Stimulated activated memory B cell treated with anti-CD40 and anti-IgM and Interleukin-4, amounts not matched to agents 10 μg/mL and 1 μg/mL and 100 μg/mL, for 72 hours (primary cell): ENCODE results near the gene CLN3.
"Not testable (repeated sequence)": the region's sequence is repeated elsewhere in the genome, so short reads cannot be mapped to it uniquely, and the experiment has no call there.

Experiments used
- ATAC-seq: fragments of 150-1000 bp; cut with Tn5 transposase; 2 replicates; pipeline ENCODE4 v1.10.0; 2021
- H3K27ac Mint-ChIP-seq: one replicate; pipeline ENCODE4 v1.8.0; 2022; ENCODE audit warnings: mild to moderate bottlenecking, mixed read lengths
- H3K27me3 Mint-ChIP-seq: one replicate; pipeline ENCODE4 v1.8.0; 2022; ENCODE audit warnings: mixed read lengths
- H3K36me3 Mint-ChIP-seq: one replicate; pipeline ENCODE4 v1.8.0; 2022; ENCODE audit warnings: mixed read lengths
- H3K4me1 Mint-ChIP-seq: one replicate; pipeline ENCODE4 v1.8.0; 2022; ENCODE audit warnings: mixed read lengths
- H3K4me3 Mint-ChIP-seq: one replicate; pipeline ENCODE4 v1.8.0; 2022; ENCODE audit warnings: mild to moderate bottlenecking, moderate library complexity, mixed read lengths
- H3K9me3 Mint-ChIP-seq: one replicate; pipeline ENCODE4 v1.8.0; 2022; ENCODE audit warnings: mixed read lengths

The CLN3 gene

DNA sequence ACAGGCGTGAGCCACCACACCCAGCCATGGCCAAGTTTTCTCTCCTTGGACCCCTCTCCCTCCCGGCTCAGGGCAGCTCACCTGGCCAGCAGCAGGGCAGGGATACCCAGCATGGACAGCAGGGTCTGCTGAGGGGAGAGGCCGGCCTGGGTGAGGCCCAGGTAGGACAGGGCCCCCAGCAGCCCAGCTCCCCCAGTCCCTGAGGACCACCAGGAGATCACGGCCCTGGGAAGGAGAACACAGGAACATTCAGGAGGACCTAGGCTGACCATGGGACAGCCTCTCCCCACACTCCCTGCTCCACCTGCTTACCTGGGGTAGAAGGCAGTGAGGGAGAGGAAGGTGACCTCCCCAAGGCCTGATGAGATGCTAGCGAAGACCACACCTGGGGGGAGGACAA lies 5.6 kb downstream of the CLN3 start:
- Mint-ChIP-seq H3K4me1 (peaks cover 18% of the 10 kb centered on the region), H3K9me3 (no peaks in the 10 kb centered on the region), H3K4me3 (no peak overlapping the region), H3K27me3 (no peaks in the 10 kb centered on the region), H3K27ac (no peak overlapping the region), H3K36me3 (peaks cover 63% of the 10 kb centered on the region)
- ATAC-seq, result no peak

DNA sequence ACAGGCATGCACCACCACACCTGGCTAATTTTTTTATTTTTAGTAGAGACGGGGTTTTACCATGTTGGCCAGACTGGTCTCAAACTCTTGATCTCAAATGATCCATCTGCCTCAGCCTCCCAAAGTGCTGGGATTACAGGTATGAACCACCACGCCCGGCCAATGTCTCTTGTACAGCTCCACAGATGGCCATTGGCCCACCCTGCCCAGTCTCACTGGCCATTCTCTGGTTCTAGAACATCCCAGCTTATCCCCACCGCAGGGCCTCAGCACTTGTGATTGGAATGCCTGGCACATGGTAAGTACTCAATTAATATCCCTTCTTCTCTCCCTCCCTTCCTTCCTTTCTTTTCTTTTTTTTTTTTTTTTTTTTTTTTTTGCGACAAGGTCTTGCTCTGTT lies 8.5 kb downstream of the CLN3 start:
- Mint-ChIP-seq H3K27ac (peak overlapping the region; percentile 50), H3K36me3 (peaks cover 68% of the 10 kb centered on the region)
- not testable (repeated sequence) for H3K4me3 Mint-ChIP-seq

DNA sequence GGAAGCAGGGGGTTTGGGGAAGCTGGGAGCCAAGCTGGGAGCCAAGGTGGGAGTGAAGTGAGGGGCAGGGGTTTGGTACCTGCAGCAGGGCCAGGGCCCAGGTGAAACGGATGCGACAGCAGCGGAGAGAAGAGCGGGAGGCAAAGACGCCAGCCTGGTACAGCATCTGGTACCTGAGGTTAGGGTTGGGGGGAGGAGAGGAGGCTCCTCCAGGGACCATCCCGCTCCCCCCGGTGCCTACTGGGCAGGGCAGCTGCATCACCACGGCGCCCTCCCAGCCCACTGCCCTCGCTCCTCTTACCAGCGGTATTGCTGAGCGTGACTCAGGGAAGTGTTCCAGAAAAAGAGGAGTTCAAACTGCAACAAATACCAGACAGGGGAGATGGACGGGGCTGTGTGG lies 9.8 kb downstream of the CLN3 start:
- no peaks in the 10 kb centered on the region for H3K27me3 Mint-ChIP-seq
- H3K27ac Mint-ChIP-seq, result no peak overlapping the region
- no peak overlapping the region for H3K4me3 Mint-ChIP-seq
- H3K36me3 Mint-ChIP-seq, result peaks cover 71% of the 10 kb centered on the region
- H3K4me1 Mint-ChIP-seq, result peaks cover 2% of the 10 kb centered on the region
- H3K9me3 Mint-ChIP-seq, result no peaks in the 10 kb centered on the region
- ATAC-seq, result no peak

More for the DNA sequence above, 8.5 kb downstream of the CLN3 start:
- H3K9me3 Mint-ChIP-seq, ATAC-seq, H3K27me3 Mint-ChIP-seq, H3K4me1 Mint-ChIP-seq: not testable (repeated sequence)

DNA sequence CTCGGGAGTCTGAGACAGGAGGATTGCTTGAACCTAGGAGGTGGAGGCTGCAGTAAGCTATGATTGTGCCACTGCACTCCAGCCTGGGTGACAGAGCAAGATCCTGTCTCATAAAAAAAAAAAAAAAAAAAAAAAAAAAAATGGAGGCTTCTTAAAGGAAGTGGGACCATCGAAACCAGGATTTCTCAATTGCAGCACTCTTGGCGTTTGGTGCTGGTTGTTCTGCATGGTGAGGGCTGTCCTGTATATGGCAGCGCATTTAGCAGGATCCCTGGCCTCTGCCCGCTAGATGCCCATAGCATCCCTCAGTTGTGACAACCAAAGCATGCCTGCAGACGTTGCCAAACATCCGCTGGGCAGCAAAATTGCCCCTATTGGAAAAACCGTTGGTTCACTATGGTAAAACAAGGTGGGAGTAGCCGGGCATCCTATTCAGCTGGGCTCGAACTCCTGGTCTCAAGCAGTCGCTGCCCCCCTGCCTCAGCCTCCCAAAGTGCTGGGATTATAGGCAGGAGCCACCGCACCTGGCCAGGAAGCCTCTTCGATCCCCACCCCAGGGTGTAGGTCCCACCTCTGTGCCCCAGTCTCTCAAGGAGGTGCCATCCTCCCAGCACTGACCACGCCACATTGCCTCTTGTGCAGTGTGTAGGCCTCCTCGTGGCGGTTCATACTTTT lies 13.2 kb downstream of the CLN3 start:
- H3K4me1 Mint-ChIP-seq, result peaks cover 5% of the 10 kb centered on the region
- H3K27ac Mint-ChIP-seq, result no peak overlapping the region
- H3K27me3 Mint-ChIP-seq, result no peaks in the 10 kb centered on the region
- ATAC-seq, result no peak
- H3K9me3 Mint-ChIP-seq, result no peaks in the 10 kb centered on the region
- H3K4me3 Mint-ChIP-seq, result no peak overlapping the region
- H3K36me3 Mint-ChIP-seq, result peaks cover 70% of the 10 kb centered on the region

DNA sequence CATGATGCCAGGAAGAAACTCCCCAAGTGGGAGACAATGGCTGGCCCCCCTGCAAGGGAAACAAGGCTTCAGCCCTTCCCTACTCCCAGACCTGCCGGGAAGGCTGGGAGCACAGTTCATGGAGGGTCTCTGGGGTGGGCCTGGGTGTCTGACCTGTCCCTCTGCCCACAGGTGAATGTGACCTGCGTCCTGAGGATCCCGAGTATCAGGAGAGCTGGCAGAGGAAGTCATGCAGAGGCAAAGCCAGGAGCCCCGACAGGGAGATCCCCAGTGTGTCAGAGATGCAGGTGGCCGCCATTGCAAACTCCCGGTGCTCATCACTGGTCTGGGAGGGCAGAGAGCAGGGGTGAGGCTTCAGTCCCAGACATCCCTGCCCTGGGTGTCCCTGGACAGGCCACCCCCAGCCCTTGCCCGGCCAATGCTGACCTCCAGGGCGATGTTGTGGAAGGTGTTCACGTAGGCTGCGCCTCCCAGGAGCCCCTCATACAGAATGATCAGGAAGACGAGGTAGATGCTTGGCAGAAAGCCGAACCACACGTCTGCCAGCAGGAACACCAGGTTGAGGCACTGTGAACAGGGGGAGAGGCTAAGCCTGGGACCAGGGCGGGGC lies 14.5 kb downstream of the CLN3 start:
- no peaks in the 10 kb centered on the region for H3K27me3 Mint-ChIP-seq
- ATAC-seq, result no peak
- no peak overlapping the region for H3K27ac Mint-ChIP-seq
- no peaks in the 10 kb centered on the region for H3K9me3 Mint-ChIP-seq
- H3K4me1 Mint-ChIP-seq, result peaks cover 11% of the 10 kb centered on the region
- peaks cover 66% of the 10 kb centered on the region for H3K36me3 Mint-ChIP-seq
- H3K4me3 Mint-ChIP-seq, result no peak overlapping the region

DNA sequence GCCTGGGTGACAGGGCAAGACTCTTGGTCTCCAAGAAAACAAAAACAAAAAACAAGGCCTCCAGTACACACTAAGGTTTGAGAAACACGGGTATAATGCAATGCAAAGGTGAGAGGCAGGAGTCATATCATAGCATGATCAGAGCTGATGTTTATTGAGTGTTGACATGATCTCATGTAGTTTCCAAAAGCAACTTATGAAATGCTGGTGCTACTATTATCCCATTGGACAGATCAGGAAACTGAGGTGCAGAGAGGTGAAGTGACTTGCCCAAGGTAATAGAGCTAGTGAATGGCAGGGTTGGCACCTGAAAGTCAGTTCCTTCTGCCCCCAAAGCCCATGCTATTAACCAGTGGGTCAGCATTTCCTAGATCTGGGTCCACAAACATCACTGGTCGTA lies 16.7 kb downstream of the CLN3 start:
- Mint-ChIP-seq H3K9me3 (no peaks in the 10 kb centered on the region), H3K36me3 (peaks cover 51% of the 10 kb centered on the region), H3K27me3 (no peaks in the 10 kb centered on the region), H3K27ac (no peak overlapping the region), H3K4me1 (peaks cover 11% of the 10 kb centered on the region), H3K4me3 (no peak overlapping the region)
- ATAC-seq, result no peak

DNA sequence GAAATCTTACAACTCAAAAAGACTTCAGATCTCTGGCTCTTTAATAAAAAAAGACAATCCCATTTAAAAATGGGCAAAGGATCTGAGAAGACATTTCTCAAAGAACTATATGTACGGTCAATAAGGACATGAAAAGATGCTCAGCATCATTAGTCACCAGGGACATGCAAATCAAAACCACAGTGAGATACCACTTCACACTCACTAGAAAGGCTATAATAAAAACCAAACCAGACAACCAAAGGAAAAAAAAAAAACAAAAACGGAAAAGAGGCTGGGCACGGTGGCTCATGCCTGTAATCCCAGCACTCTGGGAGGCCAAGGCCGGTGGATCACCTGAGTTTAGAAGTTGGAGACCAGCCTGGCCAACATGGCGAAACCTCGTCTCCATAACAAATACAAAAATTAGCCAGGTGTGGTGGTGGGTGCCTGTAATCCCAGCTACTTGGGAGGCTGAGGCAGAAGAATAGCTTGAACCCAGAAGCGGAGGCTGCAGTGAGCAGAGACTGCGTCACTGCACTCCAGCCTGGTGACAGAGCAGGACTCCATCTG lies 18.1 kb downstream of the CLN3 start:
- H3K4me1 Mint-ChIP-seq, result peaks cover 11% of the 10 kb centered on the region
- H3K27me3 Mint-ChIP-seq, result no peaks in the 10 kb centered on the region
- H3K4me3 Mint-ChIP-seq, result no peak overlapping the region
- peak; percentile 61 for ATAC-seq
- H3K36me3 Mint-ChIP-seq, result peaks cover 42% of the 10 kb centered on the region
- no peaks in the 10 kb centered on the region for H3K9me3 Mint-ChIP-seq
- H3K27ac Mint-ChIP-seq, result peak overlapping the region; percentile 18

DNA sequence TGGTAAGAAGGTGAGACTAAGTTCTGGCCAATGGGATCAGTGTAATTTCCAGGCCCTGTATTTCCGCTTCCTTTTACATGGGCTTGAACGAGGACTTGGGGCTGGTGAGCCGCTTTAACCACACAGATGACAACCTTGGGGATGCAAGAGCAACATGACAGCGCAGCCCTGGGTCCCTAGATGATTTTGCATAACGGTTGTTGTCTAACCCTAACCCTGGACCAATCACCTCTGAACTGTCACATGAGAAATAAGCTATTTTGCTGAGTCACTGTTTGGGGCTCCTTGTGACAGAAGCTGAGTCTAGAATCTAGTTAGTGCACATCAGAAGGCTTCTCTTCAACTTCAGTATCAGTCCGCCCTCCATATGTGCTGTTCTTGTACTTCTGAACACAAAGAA lies 44.8 kb downstream of the CLN3 start:
- not testable (repeated sequence) for H3K9me3 Mint-ChIP-seq, H3K4me3 Mint-ChIP-seq, H3K27ac Mint-ChIP-seq, H3K36me3 Mint-ChIP-seq, H3K27me3 Mint-ChIP-seq, ATAC-seq, H3K4me1 Mint-ChIP-seq

DNA sequence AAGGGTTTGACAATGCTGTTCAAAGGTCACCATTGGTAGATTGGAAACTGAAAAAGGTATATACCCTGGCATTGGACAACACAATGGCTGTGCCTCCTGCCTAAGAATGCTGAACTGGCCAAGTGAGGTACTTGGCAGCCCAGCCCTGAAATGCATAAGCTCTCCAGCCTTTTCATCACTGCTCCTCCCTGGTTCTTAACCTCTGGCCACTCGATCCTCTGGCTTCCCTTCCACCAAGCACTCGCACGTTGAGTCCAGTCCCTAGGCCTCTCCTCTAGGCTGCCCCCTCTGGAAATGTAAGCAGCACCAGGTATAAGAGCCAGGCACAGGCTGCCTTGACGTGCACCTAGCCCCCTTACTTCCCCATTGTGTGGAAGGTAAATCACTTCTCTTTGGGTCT lies 45.5 kb downstream of the CLN3 start:
- H3K4me1 Mint-ChIP-seq, H3K27me3 Mint-ChIP-seq, H3K36me3 Mint-ChIP-seq, H3K4me3 Mint-ChIP-seq, ATAC-seq, H3K27ac Mint-ChIP-seq, H3K9me3 Mint-ChIP-seq: not testable (repeated sequence)

DNA sequence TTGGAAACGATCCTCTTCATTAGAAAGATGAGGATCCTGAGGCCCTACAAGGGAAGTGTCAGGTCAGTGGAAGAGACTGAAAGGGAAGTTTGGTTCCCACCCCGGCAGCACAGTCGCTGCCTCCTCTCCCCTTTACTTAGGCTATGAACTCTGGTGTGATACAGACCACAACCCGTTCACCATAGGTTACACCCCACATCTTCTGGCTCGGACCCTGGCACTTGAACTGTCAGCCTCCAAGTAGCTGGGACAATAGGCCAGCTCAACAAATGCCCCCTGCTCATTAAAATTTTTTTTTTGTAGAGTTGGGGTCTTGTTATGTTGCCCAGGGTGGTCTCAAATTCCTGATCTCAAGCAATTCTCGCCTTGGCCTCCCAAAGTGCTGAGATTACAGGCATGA lies 47.9 kb downstream of the CLN3 start:
- H3K4me1 Mint-ChIP-seq, H3K36me3 Mint-ChIP-seq, H3K27me3 Mint-ChIP-seq, H3K9me3 Mint-ChIP-seq, H3K4me3 Mint-ChIP-seq, H3K27ac Mint-ChIP-seq, ATAC-seq: not testable (repeated sequence)

DNA sequence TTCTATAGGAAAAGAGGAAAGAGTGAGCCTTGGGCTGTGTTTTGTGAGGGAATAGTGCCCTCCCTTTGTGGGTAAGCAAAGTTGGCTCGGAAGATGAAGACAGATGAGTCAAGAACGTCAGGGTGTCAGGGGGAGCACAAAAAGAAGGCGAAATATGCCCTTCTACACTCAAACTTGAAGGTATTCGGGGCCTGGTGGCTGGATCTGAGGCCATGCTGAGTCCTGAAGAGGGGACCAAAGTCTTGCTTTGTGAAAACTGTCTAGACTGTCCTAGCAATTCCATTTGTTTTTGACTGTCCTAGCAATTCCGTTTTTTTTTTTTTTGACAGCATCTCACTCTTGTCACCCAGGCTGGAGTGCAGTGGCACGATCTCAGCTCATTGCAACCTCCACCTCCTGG lies 53.0 kb downstream of the CLN3 start:
- not testable (repeated sequence) for ATAC-seq, H3K27ac Mint-ChIP-seq, H3K9me3 Mint-ChIP-seq, H3K27me3 Mint-ChIP-seq, H3K4me1 Mint-ChIP-seq, H3K36me3 Mint-ChIP-seq, H3K4me3 Mint-ChIP-seq

DNA sequence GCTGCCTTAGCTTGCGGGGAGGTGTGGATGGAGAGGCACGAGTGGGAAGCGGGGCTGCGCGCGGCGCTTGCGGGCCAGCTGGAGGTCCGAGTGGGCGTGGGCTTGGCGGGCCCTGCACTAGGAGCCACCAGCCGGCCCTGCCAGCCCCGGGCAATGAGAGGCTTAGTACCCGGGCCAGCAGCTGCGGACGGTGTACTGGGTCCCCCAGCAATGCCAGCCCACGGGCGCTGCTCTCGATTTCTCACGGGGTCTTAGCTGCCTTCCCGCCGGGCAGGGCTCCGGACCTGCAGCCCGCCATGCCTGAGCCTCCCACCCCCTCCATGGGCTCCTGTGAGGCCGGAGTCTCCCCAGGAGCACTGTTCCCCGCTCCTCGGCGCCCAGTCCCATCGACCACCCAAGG lies 56.5 kb downstream of the CLN3 start:
- H3K36me3 Mint-ChIP-seq, H3K27me3 Mint-ChIP-seq, H3K4me3 Mint-ChIP-seq, ATAC-seq, H3K4me1 Mint-ChIP-seq, H3K9me3 Mint-ChIP-seq, H3K27ac Mint-ChIP-seq: not testable (repeated sequence)
